Cortex of kidney (tissue), 1 donor: ENCODE data around the gene ARID1B.

Experiments used
- DNase-seq: peaks from one replicate; lab custom pipeline; 2025; lab: John Stamatoyannopoulos, UW

Gene ARID1B

GRCh38 chr6:156826290-156826955 is 49.2 kb downstream of the ARID1B start:
- no peak for DNase-seq

DNA sequence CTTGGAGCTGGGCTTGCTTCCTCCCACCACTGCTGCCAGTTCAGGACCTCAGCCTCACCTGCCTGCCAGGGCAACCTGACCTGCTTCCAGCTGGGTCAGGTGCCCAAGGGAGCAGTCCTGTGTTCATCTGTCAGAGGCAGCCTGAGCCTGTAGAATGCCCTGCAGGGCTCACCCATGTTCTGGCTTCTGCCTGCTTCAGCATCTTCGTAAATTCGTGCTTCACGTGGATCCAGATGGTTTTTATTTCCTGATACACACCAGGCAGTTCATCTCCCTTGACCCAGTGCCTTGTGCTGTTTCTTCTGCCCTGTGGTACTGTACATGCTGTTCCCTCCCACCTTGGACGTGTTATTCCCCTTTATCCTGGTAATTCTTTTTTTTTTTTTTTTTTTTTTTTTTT is 50.2 kb downstream of the ARID1B start:
- no peak for DNase-seq

- no peak for DNase-seq
Observed at GRCh38 chr6:156828280-156828703, 51.1 kb downstream of the ARID1B start.

- DNase-seq, result no peak
Observed at GRCh38 chr6:156830126-156830525, 52.9 kb downstream of the ARID1B start.

- DNase-seq, result no peak
Observed at GRCh38 chr6:156832231-156832647, 55.1 kb downstream of the ARID1B start.

DNA sequence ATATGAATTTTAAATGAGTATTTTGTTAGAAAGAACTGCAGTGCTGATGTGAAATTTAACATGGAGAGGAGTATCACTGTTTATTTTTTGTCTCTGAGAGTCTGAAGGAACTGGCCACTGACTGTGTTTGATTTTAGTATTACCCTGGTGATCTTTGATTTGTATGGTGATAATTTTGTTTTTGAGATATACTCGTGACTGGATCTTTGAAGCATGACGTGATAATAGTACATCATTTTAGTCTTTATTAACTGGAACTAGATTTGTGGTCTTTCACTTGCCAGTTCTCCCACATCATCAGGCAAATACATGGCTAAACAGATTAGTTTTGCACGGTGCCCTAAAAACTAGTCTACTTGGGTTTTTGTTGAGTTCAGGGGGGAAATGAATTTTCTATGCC is 55.5 kb downstream of the ARID1B start:
- no peak for DNase-seq

GRCh38 chr6:156833755-156834154 is 56.6 kb downstream of the ARID1B start:
- DNase-seq, result no peak

GRCh38 chr6:156839129-156839528 is 62.0 kb downstream of the ARID1B start:
- DNase-seq, result no peak

- DNase-seq, result no peak
Observed at GRCh38 chr6:156839591-156840001, 62.4 kb downstream of the ARID1B start.

DNA sequence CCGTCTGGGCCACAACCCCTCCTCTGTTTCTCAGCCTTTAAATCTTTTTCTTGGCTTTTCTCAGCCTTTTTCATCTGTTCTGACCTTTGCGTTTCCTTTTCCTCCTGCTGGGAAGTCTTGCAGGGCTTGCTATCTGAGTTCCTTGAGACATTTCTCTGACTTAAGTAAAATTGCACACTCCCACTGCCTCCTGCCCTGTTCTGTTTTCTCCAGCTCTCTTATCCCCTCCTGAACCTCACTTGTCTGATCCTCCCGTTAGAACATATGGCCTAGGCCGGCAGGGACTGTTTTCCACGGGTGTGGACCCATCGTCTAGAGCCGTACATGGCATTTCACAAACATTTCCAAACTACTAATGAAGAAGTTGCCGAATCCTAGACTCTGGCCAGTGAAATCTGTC is 63.0 kb downstream of the ARID1B start:
- DNase-seq, result no peak

DNA sequence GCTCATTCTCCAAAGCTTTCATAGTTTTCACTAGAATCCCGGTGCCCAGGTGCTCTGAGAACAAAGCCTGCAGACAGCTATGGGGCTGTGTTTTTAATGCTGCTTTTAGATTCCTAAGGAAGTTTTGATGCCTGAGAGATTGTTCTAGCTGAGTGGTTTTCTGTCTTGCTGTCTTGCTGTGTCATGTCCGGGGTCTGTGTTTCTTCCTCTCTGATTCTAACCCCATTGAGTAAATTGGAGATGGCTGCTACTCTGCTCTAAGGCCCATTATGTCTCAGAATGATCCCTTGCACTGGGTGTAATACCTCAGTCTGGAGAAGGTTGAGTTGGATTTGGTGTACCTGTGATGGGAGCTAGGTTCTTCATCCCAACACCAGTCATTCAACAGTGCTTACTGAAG is 63.4 kb downstream of the ARID1B start:
- no peak for DNase-seq

DNA sequence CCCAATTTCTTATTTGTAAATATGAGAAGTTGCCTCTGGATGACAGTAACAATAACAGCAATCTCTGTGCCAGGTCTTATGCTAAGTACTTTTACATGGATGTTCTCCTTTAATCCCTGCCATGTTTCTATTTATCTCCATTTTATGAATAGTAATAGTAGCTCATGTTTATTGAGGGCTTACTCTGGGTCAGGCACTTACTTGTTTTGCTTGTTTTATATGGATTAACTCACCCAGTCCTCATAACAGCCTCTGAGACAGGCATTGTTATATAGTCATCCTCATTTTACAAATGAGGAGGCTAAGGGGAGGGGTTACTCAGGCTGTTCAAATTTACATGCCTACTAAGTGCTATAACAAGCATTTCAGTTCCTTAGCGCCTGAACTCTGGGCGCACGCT is 64.3 kb downstream of the ARID1B start:
- DNase-seq, result no peak

DNA sequence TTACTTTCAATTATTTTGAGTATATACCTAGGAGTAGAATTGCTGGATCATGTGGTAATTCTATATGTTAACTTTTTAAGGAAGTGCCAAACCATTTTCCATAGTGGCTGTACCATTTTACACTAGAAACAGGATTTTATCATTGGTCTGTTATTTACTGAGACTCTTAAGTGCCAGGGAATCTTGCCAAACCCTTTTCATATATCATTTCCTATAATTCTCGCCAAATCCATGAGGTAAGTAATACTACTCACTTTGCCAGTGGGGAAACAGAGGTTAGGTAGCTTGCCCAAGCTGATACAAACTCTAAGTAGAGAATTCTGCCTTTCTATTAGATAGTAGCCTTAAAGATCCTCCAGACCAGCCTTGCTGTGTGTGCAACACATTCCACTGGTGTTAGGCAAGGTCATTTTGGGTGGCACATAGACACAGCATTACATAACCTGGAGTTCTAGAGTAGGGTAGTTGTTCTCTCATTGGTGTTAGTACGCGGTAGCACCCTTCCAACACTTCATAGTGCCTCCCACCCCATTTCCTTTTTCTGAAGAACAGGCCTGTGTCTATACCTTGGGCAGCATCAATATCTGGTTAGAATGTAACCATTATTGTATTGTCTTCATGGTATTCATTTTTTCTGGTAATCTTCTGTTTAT is 65.5 kb downstream of the ARID1B start:
- no peak for DNase-seq

DNA sequence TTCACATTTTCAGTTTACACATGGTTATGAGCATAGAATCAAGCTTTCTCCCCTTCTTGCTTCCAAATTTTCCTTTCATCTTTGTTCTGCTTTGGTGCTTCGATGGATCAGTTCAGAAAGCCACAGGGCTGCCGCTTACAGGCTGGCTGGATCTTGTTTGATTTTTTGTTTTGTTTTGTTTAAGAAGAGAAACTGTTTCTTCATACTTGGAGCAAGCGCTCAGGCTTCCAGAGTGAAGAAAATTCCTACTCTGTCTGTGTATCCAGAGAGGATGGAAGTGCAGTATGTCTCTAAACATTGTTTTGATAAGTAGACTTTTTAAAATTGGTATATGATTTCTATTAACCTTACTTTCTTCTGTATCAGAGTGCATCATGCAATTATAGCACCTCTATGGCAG is 66.9 kb downstream of the ARID1B start:
- no peak for DNase-seq

DNA sequence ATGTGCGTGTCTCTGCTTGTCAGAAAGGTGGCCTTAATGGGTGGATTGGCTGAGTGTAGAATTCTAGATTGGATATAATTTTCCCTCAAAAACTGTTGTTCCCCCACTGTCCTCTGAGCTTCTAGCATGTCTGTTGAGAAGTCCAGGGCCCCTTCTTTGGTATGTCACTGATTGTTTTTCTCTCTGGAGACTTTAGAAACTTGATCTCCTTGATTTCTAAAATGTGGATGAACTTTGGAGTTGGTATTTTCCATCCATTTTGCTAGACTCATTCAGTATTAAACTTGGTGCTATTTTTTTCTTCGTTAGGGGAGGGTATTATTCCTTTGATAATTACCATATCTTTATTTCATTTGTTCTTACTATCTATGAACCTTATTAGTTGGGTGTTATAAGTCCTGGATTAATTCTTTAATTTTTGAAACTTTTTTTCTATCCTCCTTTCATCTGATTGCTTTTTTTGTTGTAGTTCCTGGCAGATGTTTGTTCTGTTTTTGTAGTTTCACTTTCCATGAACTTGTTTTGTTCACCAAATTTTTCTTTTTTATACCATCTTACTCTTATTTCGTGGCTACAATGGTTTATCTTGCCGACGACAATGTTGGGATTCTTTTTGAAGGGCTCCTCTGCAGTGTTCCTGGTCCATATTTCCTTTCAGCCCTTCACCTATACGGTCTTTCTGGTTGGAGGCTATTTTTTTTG is 68.4 kb downstream of the ARID1B start:
- DNase-seq, result no peak

- DNase-seq, result no peak
Observed at GRCh38 chr6:156846845-156847599, 69.8 kb downstream of the ARID1B start.

GRCh38 chr6:156848123-156848522 is 70.9 kb downstream of the ARID1B start:
- DNase-seq, result no peak

DNA sequence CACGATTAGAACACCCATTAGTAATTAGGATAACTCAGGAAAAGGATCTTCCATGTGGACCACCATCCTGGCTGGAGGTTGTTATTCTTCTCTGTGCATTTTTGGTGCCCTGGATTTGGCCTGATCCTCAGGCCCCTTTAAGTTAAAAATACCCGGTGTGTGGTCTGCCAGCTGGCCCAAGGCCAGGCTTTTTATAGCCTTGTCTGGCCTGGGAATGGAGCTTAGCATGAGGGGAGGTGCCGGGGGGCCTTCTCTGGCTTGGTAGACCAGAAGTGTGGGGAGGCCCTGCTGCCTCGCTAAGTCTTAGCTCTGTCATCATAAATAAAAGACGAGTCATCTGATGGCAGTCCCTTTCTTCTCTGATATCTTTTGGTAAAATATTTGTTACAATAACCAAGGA is 71.4 kb downstream of the ARID1B start:
- DNase-seq, result no peak

GRCh38 chr6:156849806-156850205 is 72.6 kb downstream of the ARID1B start:
- no peak for DNase-seq

GRCh38 chr6:156850353-156850752 is 73.2 kb downstream of the ARID1B start:
- no peak for DNase-seq

- DNase-seq, result no peak
Observed at GRCh38 chr6:156851454-156851921, 74.3 kb downstream of the ARID1B start.

DNA sequence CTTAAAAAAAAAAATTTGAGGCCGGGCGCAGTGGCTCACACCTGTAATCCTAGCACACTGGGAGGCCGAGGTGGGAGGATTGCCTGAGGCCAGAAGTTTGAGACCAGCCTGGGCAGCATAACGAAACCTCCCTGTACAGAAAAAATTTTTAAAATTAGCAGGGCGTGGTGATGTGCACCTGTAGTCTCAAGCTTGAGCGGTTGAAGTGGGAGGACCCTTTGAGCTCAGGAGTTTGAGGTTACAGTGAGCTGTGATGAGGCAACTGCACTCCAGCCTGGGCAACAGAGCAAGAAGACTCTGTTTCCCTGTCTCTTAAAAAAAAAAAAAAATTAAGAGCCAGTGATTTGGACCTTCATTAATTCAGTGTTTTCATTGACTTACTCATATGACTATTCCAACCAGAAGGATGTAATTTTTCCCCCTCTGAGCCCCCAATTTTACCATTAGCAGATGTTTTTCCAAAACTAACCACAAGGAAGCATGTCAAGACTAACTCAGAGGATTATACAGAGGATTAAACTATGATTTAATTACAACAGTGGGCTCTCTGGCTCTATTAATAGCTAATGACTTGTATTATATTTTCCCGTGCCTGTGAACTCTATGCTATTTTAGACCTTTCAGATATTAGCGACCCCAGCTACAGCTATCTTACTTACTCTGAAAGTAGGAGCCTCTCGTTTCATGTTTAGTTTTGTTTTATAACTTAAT is 75.1 kb downstream of the ARID1B start:
- no peak for DNase-seq
